GM12892 (cell line): ENCODE results near the gene RAB31.

Experiments used
- POLR2A ChIP-seq: IDR thresholded peaks from 2 replicates; pipeline ENCODE4 v1.6.1; 2011; ENCODE audit warnings: low read depth, low read length, control low read depth
- POLR2AphosphoS5 ChIP-seq: IDR thresholded peaks from 2 replicates; pipeline ENCODE4 v1.6.1; 2011; ENCODE audit warnings: low read depth, low read length, control low read depth

DNA sequence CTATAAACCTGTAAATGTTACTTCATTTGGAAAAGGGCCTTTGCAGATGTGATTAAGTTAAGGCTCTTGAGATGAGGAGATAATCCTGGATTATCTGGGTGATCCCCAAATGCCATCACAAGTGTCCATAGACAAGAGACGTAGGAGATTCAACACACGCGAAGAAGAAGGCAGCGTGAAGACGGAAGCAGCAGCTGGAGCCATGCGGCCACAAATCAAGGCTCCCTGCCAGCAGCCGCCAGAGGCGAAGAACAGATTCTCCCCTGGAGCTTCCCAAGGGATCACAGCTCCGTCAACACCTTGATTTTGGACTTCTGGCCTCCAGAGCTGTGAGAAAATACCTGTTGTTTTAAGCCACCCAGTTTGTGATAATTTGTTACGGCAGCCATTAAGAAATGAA, 194.7 kb downstream of the RAB31 start:
- TF ChIP-seq POLR2AphosphoS5: no peak
- TF ChIP-seq POLR2A: no peak
